Coronary artery (tissue), 2 donors: ENCODE results near the gene TSPAN11.

Source experiments
- DNase-seq: peaks from one replicate; pipeline ENCODE4 v3.0.0-alpha.2; 2017; ENCODE audit warnings: low spot score
- H3K27ac ChIP-seq, 2 donors: fragments of 200-600 bp; sonication (generic); one replicate each; pipeline ENCODE4 v1.5.1; 2016 to 2019
- H3K4me3 ChIP-seq: fragments of 200-600 bp; sonication (generic); 2 replicates; pipeline ENCODE4 v1.5.1; 2016; ENCODE audit warnings: mild to moderate bottlenecking, moderate library complexity
- TF ChIP-seq, protein P1 (sequence below): fragments of 200-600 bp; sonication (generic); IDR thresholded peaks from one replicate; pipeline ENCODE4 v1.5.1; 2019; ENCODE audit warnings: antibody characterized with exemption

TSPAN11 gene

DNA sequence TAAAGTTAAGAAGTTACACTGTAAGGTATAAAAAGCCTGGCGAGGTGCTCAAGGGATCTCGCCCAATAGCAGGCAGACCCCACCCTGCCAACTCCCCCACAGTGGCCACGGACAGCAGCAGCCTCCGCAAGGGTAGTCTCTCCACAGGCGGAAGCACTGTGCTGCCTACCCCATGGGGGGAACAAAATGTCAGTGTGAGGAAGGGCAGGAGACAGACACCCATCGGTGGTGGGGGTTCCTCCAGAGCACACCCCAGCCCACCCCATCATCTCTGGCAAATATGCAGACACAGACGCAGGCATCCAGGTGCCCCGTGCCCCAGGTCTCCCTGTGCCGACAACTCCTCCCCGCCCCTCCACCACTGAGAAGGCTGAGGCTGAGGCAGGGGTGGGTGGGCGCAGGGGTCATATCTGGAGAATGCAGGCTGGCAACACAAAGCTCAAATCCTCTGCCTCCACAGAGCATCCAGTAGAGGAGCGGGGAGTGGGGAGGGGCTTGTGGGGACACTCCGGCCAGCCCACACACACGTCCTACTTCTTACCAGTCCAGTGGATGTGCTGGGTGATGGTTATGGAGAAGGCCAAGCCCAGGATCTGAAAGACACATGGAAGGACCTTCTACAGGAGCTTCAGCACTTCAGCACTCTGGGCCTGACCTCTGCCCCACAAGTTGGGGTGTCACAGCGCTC is 78.9 kb downstream of the TSPAN11 start:
- no peak for DNase-seq
- H3K4me3 ChIP-seq, result no peak overlapping the region
- TF ChIP-seq, protein P1, sequence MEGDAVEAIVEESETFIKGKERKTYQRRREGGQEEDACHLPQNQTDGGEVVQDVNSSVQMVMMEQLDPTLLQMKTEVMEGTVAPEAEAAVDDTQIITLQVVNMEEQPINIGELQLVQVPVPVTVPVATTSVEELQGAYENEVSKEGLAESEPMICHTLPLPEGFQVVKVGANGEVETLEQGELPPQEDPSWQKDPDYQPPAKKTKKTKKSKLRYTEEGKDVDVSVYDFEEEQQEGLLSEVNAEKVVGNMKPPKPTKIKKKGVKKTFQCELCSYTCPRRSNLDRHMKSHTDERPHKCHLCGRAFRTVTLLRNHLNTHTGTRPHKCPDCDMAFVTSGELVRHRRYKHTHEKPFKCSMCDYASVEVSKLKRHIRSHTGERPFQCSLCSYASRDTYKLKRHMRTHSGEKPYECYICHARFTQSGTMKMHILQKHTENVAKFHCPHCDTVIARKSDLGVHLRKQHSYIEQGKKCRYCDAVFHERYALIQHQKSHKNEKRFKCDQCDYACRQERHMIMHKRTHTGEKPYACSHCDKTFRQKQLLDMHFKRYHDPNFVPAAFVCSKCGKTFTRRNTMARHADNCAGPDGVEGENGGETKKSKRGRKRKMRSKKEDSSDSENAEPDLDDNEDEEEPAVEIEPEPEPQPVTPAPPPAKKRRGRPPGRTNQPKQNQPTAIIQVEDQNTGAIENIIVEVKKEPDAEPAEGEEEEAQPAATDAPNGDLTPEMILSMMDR, result no peak
- H3K27ac ChIP-seq, result peak overlapping the region in 1 of 2 donors; percentile 24

- DNase-seq, result no peak
- Histone ChIP-seq H3K27ac (peak overlapping the region in 1 of 2 donors; percentile 24), H3K4me3 (no peak overlapping the region)
- TF ChIP-seq, protein P1, result no peak
Observed at GRCh38 chr12:31005944-31006361, 79.4 kb downstream of the TSPAN11 start.

DNA sequence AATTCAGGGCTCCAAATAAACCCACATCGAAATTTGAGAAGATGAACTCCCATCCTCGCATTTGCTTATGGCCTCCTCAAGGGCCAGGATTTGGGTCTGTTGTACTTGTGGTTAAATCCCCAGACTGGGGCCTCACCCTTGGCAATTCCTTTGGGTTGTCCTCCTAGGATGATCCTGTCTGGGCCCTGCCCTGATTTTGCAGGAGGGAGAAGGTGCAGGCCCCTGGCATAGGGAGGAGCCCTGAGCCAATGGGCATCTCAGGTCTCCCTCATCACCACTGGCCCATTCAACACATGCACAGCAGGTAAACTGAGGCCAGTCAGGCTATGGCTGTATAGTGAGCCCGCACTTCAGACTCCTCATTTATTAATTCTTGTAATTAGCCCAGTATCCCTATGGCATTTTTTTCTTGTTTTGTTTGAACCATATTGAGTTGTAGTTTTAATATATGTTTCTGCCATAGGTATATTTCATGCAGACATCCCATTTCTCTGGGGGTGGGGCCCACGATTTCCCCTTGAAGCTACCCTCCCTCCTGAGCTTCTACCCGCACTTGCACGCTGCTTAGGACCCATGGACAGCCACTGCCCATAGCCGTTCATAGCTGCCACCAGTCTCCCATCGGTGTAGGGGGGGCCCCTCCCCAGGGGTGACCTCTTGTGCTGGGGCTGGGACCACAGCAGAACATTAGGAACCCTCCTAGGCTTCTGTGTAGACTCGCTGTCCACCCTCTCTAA is 80.0 kb downstream of the TSPAN11 start:
- no peak for DNase-seq
- Histone ChIP-seq H3K4me3 (no peak overlapping the region), H3K27ac (peak overlapping the region in 1 of 2 donors; percentile 24)
- TF ChIP-seq, protein P1, result no peak

- DNase-seq, result no peak
- TF ChIP-seq, protein P1, result no peak
Observed at GRCh38 chr12:31007153-31007495, 80.6 kb downstream of the TSPAN11 start.

GRCh38 chr12:31007636-31008175 is 81.2 kb downstream of the TSPAN11 start:
- no peak for DNase-seq
- H3K4me3 ChIP-seq, result no peak overlapping the region
- no peak overlapping the region for H3K27ac ChIP-seq
- TF ChIP-seq, protein P1, result no peak

More at GRCh38 chr12:31007153-31007495, 80.6 kb downstream of the TSPAN11 start:
- Histone ChIP-seq H3K27ac (no peak overlapping the region), H3K4me3 (no peak overlapping the region)

- TF ChIP-seq, protein P1, result no peak
- Histone ChIP-seq H3K27ac (no peak overlapping the region), H3K4me3 (no peak overlapping the region)
- no peak for DNase-seq
Observed at GRCh38 chr12:31008241-31008761, 81.8 kb downstream of the TSPAN11 start.
